Measurements from ENCODE around the gene ASB8. TPM values are rescaled to one million over a fixed set of nuclear protein-coding genes. Genes with fewer than 3 reads are reported as not detected.

The ASB8 gene
- total and polyA plus RNA-seq, 10 donors, result 15.7 to 48.8 (median 38.7) TPM

GRCh38 chr12:48180857-48181495 lies 23.7 kb upstream of the ASB8 start:
- H3K4me3 ChIP-seq, result no peak overlapping the region
- no peak overlapping the region for H3K27ac ChIP-seq
- TF ChIP-seq POLR2A (IDR thresholded peaks at IDR 0.05), result no peak
- TF ChIP-seq POLR2AphosphoS5 (IDR thresholded peaks at IDR 0.05), result no peak
- no peak for TF ChIP-seq CTCF (IDR thresholded peaks at IDR 0.05 in 8 of 11, conservative IDR thresholded peaks at IDR 0.05 in 3 of 11)
- WGBS, 5 donors, result 84 to 100% (median 90%) methylated on average over 2 of the region's 2 CpGs
- peaks cover 0 to 65% (median 20%) of the 10 kb centered on the region in 7 donors for H3K27me3 ChIP-seq (replicated peaks in 1 of 7)
- peaks cover 0 to 40% (median 28%) of the 10 kb centered on the region in 6 donors for H3K4me1 ChIP-seq
- no peak for DNase-seq
- no peaks in the 10 kb centered on the region for H3K9me3 ChIP-seq
- H3K36me3 ChIP-seq, result no peaks in the 10 kb centered on the region
- intact Hi-C loops (cut with DNase I; ENCODE audit: low total_unique reads), result loop anchor here (10.0 kb wide), 1 partner anchor 274 kb away; no protein-coding TSS in a partner anchor

GRCh38 chr12:48180424-48180823 lies 23.1 kb upstream of the ASB8 start:
- no peak overlapping the region for H3K27ac ChIP-seq
- no peak for TF ChIP-seq POLR2AphosphoS5 (IDR thresholded peaks at IDR 0.05)
- no peak for TF ChIP-seq CTCF (IDR thresholded peaks at IDR 0.05 in 8 of 11, conservative IDR thresholded peaks at IDR 0.05 in 3 of 11)
- no peak for TF ChIP-seq POLR2A (IDR thresholded peaks at IDR 0.05)
- H3K36me3 ChIP-seq, result no peaks in the 10 kb centered on the region
- H3K9me3 ChIP-seq, result no peaks in the 10 kb centered on the region
- no peak for DNase-seq
- peaks cover 0 to 40% (median 28%) of the 10 kb centered on the region in 6 donors for H3K4me1 ChIP-seq
- 82 to 87% (median 83%) methylated on average over 1 of the region's 1 CpG for WGBS, 5 donors
- intact Hi-C loops (cut with DNase I; ENCODE audit: low total_unique reads), result loop anchor here (10.0 kb wide), 1 partner anchor 274 kb away; no protein-coding TSS in a partner anchor
- no peak overlapping the region for H3K4me3 ChIP-seq
- H3K27me3 ChIP-seq (replicated peaks in 1 of 7), result peaks cover 0 to 59% (median 20%) of the 10 kb centered on the region in 7 donors

GRCh38 chr12:48179466-48179865 lies 22.2 kb upstream of the ASB8 start:
- no peak overlapping the region for H3K4me3 ChIP-seq
- intact Hi-C loops (cut with DNase I; ENCODE audit: low total_unique reads), result no loop called here
- H3K27ac ChIP-seq, result no peak overlapping the region
- DNase-seq, result no peak
- H3K4me1 ChIP-seq, result peaks cover 0 to 34% (median 21%) of the 10 kb centered on the region in 6 donors
- no peaks in the 10 kb centered on the region for H3K9me3 ChIP-seq
- no peak for TF ChIP-seq CTCF (IDR thresholded peaks at IDR 0.05 in 8 of 11, conservative IDR thresholded peaks at IDR 0.05 in 3 of 11)
- no peak for TF ChIP-seq POLR2AphosphoS5 (IDR thresholded peaks at IDR 0.05)
- TF ChIP-seq POLR2A (IDR thresholded peaks at IDR 0.05), result no peak
- peaks cover 0 to 49% (median 11%) of the 10 kb centered on the region in 7 donors for H3K27me3 ChIP-seq (replicated peaks in 1 of 7)
- WGBS, 5 donors, result 83 to 92% (median 90%) methylated on average over 1 of the region's 1 CpG
- H3K36me3 ChIP-seq, result no peaks in the 10 kb centered on the region

GRCh38 chr12:48177982-48178381 lies 20.7 kb upstream of the ASB8 start:
- intact Hi-C loops (cut with DNase I; ENCODE audit: low total_unique reads), result no loop called here
- WGBS, 5 donors, result 71 to 78% (median 76%) methylated on average over 4 of the region's 4 CpGs
- no peak for DNase-seq
- H3K27me3 ChIP-seq (replicated peaks in 1 of 7), result peaks cover 0 to 35% (median 0%) of the 10 kb centered on the region in 7 donors
- no peak overlapping the region for H3K27ac ChIP-seq
- no peak for TF ChIP-seq POLR2AphosphoS5 (IDR thresholded peaks at IDR 0.05)
- no peak for TF ChIP-seq CTCF (IDR thresholded peaks at IDR 0.05 in 8 of 11, conservative IDR thresholded peaks at IDR 0.05 in 3 of 11)
- no peak for TF ChIP-seq POLR2A (IDR thresholded peaks at IDR 0.05)
- no peaks in the 10 kb centered on the region for H3K9me3 ChIP-seq
- no peak overlapping the region for H3K4me3 ChIP-seq
- H3K36me3 ChIP-seq, result no peaks in the 10 kb centered on the region
- H3K4me1 ChIP-seq, result peaks cover 0 to 20% (median 8%) of the 10 kb centered on the region in 6 donors

All from spleen (tissue), 11 donors.